HCT116 (cell line): Measurements from ENCODE around the gene NRXN2.

Source experiments
- ATF3 ChIP-seq: IDR thresholded peaks from 2 replicates; pipeline ENCODE4 v1.6.1; 2012
- CEBPB ChIP-seq: IDR thresholded peaks from 2 replicates; pipeline ENCODE4 v1.6.1; 2012; ENCODE audit warnings: low read depth
- CTCF ChIP-seq, 3 experiments: fragments of 200-600 bp in 1 of 3; sonication (generic) in 1 of 3; IDR thresholded peaks in 2 of 3; conservative IDR thresholded peaks in 1 of 3; 2 replicates each; pipeline ENCODE4 v1.5.1; 2012 to 2017; ENCODE audit warnings: low read depth in 2 of 3, low read length in 2 of 3, antibody characterized with exemption in 1 of 3, borderline replicate concordance in 1 of 3, control low read depth in 1 of 3, mild to moderate bottlenecking in 1 of 3, mixed read lengths in 1 of 3, mixed run types in 1 of 3, moderate library complexity in 1 of 3; ENCODE audit not compliant: insufficient read depth in 1 of 3
- EZH2 ChIP-seq: fragments of 200-600 bp; sonication (generic); IDR thresholded peaks from 2 replicates; pipeline ENCODE4 v1.6.1; 2017; ENCODE audit warnings: antibody characterized with exemption, mixed run types
- POLR2A ChIP-seq: IDR thresholded peaks from 2 replicates; pipeline ENCODE4 v1.7.0; 2011; ENCODE audit warnings: borderline replicate concordance; ENCODE audit not compliant: insufficient read depth, insufficient read length; ENCODE audit errors: extremely low read depth
- POLR2AphosphoS5 ChIP-seq: IDR thresholded peaks from 2 replicates; pipeline ENCODE4 v1.6.1; 2011; ENCODE audit warnings: mild to moderate bottlenecking, low read depth, low read length, moderate library complexity

GRCh38 chr11:64744544-64745188, 21.7 kb upstream of the NRXN2 start:
- no peak for TF ChIP-seq EZH2
- no peak for TF ChIP-seq ATF3
- no peak for TF ChIP-seq CEBPB
- no peak for TF ChIP-seq POLR2AphosphoS5
- no peak for TF ChIP-seq CTCF (IDR thresholded peaks at IDR 0.05 in 2 of 3, conservative IDR thresholded peaks at IDR 0.05 in 1 of 3; ENCODE audit: borderline replicate concordance in 1 of 3, insufficient read depth in 1 of 3, low read depth in 2 of 3, low read length in 2 of 3)
- no peak for TF ChIP-seq POLR2A
